GM23248 (cell line): ENCODE measurements around the gene TTC22.

Experiments
- EZH2 ChIP-seq: fragments of 200-600 bp; sonication (generic); IDR thresholded peaks from 2 replicates; pipeline ENCODE4 v1.6.1; 2018; ENCODE audit warnings: antibody characterized with exemption, mild to moderate bottlenecking; ENCODE audit not compliant: insufficient read depth, poor library complexity, severe bottlenecking
- EZH2phosphoT487 ChIP-seq: fragments of 200-600 bp; sonication (generic); IDR thresholded peaks from 2 replicates; pipeline ENCODE4 v1.6.1; 2018; ENCODE audit warnings: antibody characterized with exemption, moderate library complexity, mild to moderate bottlenecking, low read depth; ENCODE audit not compliant: insufficient read depth

DNA sequence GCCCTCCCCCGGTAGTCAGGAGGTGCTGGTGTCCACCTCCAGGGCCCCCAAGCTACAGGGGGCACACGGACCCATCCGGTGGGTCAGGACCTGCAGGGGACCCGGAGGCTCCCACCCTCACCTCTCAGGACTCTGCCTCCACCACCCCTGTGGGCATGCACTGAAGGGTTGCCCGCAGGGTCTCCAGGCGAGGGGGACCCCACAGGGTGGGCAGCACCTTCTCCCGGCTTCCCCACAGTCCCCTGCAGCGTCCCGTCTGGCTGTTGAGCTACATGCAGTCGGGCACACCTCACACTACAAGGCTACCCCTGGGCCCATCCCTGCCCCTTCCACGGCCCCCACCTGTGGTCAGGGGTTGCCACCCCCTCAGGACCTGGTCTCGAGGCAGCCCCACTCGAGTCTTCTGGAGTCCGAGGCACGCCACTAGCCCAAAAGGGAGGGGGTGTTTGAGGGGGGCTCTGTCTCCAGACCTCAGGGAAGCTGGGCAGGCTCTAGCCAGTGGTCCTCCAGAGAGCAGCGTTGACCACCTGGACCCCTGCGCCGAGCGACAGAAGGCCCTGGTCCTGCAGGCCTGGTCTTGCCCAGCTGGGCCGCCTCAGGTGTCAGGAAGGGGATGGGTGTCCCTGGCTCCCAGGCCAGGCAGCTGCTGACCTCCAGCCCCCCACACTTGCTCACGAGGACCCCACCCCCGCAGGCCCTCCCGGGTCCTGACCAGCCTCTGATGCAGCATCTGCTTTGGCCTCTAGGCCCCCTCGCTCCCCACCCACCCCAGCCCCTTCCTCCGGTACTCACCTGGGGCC is 46.4 kb downstream of the TTC22 start:
- TF ChIP-seq EZH2phosphoT487, result no peak
- no peak for TF ChIP-seq EZH2
